ENCODE measurements around the gene LIPK. TPM values are rescaled to one million over a fixed set of nuclear protein-coding genes. Genes with fewer than 3 reads are reported as not detected.
"Not testable (repeated sequence)": the region's sequence is repeated elsewhere in the genome, so short reads cannot be mapped to it uniquely, and the experiment has no call there.

The LIPK gene, protein sequence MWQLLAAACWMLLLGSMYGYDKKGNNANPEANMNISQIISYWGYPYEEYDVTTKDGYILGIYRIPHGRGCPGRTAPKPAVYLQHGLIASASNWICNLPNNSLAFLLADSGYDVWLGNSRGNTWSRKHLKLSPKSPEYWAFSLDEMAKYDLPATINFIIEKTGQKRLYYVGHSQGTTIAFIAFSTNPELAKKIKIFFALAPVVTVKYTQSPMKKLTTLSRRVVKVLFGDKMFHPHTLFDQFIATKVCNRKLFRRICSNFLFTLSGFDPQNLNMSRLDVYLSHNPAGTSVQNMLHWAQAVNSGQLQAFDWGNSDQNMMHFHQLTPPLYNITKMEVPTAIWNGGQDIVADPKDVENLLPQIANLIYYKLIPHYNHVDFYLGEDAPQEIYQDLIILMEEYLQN
- not detected for total RNA-seq

DNA sequence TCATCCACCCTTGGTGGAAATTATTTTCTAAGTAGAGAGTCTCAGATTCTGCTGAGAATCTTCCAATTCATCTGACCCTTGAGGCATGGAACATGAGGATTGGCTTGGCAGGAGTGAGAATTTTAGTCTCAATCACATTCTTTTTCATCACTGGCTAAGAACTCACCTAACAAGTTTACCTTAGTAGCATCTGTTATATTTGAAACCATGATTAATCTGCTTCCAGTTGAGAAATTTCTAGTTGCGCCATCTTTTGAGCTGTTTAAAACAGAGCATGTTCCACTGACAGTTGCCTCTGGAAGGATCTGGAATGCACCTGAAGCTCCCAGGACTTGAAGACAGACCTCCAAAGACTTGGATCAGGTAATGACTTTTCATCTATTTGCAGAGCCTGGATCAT is at the start of gene LIPK:
TSS of gene LIPK (plus strand) at position 292 of the 400 bp plus-strand sequence. CDS start 18,295 bp downstream, outside the sequence.
- no peak for DNase-seq

DNA sequence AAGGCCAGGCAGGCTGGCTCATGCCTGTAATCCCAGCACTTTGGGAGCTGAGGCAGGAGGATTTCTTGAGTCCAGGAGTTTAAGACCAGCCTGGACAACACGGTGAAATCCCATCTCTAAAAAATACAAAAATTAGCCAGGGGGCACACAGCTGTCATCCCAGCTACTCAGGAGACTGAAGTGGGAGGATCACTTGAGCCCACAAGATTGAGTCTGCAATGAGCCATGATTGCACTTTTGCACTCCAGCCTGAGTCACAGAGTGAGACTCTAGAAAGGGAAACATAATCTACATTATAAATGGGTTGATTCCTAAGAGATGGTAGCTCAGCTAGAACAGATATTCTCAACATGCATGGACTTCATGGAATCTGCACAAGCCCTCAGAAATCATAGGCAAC is 48.1 kb upstream of the LIPK start:
- no peak for DNase-seq

DNA sequence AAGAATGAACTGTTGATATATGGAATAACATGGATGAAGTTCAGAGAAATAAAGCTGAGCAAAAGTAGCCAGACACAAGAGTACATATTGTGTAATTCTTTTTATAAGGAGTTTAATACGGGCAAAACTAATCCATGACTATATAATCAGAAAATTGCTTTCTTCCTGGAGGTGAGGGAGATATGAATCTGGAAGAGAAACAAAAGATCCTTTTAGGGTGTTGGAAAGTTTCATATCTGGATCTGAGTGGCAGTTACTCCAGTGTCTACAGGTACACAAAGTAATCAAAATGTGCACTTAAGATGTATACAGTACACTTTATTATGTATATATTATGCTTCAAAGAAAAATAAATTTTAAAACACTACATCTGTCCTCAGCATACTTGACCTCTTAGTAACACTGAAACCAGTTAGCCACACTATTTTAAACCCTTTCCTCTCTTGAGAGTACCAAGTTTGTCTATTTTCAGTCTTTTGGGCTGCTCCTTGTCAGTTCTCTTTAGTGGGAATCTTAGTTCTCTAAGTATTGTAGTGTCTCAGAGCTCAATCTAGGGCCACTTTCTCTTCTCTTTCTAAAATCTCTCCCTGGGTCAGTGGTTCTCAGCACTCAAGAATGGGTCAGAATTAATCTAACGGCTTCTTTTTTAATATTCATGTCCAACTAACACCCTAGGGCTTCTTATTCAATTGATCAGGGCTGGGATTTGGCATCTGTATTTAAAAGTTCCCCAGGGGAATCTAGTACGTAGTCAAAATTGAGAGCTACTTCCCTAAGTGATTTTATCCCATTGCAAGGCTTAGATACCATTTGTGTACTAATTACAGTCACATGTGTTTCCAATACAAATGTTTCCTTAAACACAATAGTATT is 46.1 kb upstream of the LIPK start:
- DNase-seq, result no peak

DNA sequence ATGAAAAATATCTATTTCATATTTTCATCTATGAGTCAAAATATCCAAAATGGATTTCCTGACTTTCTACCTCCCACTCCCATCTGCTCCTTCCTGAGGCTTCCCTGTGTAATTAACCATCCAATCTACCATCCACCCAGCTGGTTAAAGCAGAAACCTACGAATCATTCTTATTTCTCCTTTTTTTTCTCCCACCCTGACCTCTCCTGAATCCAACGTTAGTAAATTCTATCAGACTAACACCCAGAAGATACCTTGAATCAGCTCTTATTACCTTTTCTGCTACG is 45.5 kb upstream of the LIPK start:
- no peak for DNase-seq

DNA sequence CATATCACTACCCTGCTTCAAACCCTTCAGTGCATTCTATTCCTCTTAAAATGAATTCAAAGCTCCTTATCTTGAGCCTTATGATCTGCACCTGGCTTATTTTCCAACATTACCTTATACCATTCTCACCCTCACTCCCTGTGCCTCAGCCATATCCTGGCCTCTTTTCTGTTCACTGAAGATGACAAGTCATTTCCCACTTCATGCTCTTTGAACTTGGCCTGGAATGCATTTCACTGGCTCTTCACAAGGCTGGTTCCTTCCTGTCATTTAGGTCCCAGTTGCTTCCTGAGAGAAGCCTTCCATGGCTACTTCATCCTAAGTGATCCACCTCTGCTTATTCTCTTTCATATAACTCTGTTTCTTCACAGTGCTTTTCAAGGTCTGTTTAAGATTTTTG is 45.0 kb upstream of the LIPK start:
- DNase-seq, result no peak

DNA sequence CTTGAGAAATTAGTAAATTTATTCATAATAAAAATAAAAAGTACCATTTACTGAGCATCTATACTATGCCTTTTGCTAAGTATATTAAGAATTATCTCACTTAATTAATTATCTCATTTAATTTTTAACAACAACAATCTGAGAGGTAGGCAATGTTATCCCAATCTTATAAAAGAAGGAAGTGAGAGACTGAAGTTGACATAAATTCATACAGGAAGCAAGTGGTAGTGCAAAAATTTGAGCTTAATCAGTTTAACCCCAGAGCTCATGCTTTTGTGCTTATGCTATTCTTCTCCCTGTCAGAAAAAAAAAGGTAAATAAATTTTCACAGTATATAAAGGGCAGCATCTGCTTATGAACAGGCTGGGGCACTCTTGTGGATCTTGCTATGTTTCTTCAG is 44.5 kb upstream of the LIPK start:
- DNase-seq, result no peak

DNA sequence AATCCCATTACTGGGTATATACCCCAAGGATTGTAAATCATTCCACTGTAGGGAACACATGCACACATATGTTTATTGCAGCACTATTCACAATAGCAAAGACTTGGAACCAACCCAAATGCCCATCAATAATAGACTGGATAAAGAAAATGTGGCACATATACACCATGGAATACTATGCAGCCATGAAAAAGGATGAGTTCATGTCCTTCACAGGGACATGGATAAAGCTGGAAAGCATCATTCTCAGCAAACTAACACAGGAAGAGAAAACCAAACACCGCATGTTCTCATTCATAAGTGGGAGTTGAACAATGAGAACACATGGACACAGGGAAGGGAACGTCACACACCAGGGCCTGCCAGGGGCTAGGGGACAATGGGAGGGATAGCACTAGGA is 42.9 kb upstream of the LIPK start:
- DNase-seq, result not testable (repeated sequence)

DNA sequence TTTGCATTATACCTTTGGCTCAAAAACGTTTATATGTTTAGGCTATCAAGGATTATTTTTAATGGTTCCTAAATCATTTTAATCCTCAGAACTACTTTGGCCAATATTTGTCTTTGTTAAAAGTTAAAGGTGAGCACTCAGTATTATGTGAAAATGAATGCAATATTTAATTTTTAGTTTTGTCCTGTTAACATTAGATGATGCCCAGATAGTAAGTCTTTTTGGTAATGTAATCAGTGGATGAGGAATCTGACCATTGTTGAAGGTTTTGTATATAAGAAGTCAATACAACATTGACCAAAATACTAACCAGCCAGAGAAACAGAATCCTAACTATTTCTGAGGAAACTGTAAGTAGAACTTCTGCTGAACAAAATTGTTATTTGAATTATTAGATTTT is 41.9 kb upstream of the LIPK start, which contains the start of gene LIPF:
TSS of gene LIPF (plus strand) at position 301 of the 400 bp plus-strand sequence. CDS start 2,856 bp downstream, outside the sequence.
- no peak for DNase-seq

DNA sequence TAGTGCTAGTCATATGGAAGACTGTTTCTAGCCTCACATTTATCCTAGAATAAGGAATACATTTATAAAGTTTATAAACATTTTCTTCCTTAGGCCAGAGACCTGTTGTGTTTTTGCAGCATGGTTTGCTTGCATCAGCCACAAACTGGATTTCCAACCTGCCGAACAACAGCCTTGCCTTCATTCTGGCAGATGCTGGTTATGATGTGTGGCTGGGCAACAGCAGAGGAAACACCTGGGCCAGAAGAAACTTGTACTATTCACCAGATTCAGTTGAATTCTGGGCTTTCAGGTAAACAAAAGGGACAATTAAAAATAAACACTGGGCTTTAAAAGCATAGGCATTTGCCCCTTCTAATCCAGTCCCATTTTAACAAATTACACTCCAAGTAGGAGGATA is 37.6 kb upstream of the LIPK start:
- no peak for DNase-seq

DNA sequence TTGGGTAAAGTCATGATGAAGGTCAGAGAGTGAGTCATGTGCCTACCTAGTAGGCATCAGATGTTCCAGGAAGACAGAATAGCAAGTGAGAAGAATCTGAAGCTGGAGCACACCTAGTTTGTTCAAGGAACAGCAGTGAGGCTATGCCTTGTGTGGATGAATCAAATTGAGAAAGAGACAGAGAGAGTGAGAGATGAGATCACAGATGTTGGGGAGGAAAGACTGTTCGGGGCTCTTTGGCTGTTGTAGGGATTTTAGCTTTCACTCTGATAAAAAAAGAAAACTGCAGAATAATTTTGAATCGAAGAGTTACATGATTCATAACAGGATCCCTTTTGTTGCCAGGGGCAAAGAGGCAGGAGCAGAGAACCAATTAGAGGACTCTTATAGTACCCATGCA is 35.6 kb upstream of the LIPK start:
- DNase-seq, result no peak

DNA sequence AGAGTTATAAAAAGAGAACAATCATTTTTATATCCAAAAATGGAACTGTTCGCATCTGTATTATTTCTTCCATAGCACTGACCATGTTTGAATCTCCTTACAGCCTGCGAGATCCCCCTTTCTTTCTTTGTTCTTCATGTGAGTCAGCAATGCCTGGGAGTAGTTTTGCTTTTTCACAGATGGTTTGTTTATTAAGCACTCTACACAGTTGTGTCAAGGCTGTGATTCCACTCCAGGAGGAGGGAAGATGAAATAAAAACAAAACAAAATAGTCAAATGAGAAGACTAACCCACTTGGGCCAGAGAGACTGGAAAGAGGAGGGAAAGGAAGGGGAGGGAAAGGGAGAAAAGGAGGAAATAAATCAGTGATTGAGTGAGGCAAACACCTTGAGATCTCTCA is 34.0 kb upstream of the LIPK start:
- DNase-seq, result no peak

DNA sequence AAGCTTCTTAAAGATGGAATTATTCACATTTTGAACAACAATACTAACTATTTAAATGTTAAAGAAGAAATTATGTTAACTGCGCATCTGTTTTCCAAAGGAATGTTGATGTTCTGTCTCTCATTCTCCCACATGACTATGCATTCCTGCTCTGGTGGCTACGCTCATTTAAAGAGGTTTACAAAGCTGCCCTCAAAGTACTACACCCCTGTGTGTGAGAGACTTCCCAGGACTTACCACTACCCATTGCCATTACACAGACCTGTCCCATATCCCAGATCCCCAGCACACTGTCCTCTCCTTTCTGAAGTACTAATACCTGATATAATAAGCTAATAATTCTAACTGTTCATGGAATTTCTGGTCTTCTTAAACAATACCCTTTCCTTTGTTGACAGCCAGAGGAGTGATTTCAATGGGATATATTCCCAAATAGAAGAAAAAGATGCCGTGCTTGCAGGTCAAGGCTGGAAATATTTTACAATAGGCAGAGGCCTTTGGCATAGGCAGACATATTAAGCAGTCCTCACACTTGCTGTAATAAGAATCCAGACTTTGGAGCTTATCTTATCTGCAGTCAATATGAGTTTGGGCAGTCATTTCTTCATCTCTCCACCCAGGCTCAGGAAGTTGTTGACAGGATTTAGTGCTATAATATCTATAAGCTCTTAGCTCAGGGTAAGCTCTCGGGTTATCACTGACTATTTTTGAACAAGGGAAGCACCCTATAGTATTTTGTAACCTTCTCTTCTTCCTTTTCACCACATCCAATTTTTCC is 29.6 kb upstream of the LIPK start:
- no peak for DNase-seq

DNA sequence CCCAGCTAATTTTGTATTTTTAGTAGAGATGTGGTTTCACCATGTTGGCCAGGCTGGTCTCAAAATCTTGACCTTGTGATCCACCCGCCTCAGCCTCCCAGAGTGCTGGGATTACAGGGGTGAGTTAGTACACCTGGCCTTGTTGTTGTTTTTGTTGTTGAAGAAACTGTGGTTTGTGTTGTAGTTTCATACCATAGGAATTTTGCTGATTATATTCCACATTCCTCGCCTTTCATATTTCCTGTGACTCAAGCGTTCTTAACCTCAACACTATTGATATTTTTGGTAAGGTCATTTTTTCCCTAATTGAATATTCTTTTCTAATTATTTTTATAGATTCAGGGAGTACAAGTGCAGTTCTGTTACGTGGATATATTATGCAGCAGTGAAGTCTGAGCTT is 25.1 kb upstream of the LIPK start:
- no peak for DNase-seq

DNA sequence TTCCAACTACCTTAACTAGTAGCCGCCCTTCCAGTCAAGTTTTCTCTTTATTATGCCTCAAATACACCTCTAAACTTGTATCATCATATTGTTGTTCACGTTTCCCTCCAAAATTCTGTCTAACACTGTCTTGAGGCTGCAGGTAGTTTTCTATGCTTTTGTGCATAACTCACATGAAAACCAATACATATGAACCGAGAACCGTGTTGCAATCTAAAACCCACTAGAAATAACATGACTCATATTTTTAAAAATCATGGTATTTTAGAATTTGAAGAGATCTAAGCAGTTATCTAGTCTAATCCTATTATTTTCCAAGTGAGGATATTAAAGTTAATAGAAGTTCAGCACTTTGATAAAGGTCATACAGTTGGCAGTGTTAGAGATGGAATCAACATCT is 23.6 kb upstream of the LIPK start:
- DNase-seq, result no peak

DNA sequence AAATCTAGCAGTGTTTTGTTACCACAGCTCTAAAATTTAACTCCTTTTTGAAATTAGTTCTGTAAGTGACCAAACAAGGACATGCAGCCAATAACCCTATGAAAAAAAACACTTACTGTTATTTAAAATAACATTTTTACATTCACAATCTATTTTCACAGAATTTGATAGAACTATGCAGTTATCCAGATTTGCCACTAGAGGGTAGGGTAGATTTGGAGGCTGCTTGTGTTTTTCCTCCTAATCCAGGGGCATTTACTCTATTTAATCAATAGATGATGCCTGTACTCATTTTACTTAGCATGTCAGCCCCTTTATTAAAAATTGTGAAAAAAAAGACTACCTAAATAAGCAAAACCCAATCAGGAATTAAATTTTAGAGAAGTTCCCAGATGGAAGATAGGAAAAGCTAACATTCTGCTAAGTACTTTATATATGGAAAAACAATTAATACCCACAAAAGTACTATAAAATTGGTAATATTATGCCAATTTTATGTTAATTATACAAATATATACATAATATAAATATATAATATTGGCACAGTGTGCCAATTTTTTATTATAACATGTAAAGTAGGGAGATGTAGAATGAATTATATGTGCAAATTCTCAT is 18.1 kb upstream of the LIPK start:
- DNase-seq, result no peak

DNA sequence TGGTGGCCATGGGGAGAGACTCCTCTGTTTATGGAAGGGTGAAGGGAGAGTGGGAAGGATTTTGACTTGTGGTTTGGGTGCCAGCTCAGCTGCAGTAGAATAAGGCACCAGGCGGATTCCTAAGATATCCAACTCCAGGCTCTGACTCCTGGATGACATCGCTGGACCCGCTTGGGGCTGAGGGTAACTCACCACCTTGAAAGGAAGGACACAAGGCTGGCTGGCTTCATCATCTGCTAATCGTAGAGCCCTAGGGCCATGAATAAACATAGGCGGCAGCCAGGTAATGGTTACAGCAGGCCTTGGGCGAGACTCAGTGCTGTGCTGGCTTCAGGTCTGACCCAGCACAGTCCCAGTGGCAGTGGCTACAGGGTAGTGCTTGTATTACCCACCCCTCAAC is 16.7 kb upstream of the LIPK start:
- no peak for DNase-seq

DNA sequence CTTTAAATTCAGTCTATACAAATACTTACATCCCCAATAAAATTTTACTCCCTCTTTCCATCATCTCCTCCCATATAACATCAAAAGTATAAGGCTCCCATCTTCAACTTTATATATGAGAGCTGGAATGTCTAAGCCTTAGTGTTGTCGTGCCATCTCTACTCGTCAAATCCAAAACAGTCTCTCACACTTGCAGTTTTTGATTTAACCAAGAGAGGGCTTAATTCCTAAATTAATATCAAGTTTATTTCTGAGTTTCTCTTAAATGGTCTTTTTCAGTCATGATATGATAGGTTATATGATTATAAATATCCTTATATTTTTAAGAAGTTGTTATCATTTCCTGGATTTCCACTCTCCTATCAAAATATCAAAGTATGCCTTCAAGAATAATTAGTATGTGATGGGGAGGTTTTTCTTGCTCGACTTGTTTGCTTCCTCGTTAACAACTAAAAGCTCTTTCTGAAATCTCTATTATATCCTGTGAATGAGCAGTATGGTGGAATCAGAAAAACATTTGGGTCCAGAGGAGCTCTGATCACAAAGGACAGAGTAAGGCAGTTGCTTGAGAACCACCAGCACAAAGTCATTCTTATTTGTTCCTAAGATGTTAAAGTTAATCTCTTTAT is 12.5 kb upstream of the LIPK start:
- DNase-seq, result no peak

DNA sequence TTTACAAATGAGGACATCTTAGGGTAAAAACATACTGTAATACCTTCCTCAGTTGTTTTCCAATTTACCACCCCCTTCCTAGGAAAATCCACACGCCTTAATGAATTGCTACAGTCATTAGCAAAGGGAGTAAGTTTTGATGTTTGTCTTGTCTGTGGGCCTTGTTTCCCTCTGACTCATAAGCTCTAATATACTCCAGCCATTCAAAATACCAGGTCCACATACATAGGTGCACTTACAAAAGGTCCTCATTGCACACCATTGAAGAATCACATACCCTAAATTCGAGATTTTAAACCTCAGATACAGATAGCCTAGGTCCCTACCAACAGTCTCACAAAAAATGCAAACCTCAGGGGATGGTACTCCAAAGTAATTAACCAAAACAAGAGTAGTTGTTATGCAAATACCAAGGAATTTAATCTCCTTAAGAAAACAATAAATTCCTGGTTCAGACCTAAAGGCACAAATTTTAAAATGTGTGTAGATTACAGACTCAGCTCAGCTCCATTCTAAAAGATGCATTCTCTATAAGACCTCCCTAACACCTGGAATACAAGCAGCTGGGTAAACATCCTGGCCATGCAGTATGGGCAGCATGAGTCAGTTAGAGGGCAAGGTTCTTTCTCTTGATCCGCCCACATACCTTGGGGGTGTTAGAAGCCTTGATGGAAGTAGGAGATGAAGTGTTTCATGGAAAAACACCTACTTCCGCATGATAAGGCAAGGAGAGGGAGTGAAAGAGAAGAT is 3.0 kb upstream of the LIPK start:
- DNase-seq, result no peak

DNA sequence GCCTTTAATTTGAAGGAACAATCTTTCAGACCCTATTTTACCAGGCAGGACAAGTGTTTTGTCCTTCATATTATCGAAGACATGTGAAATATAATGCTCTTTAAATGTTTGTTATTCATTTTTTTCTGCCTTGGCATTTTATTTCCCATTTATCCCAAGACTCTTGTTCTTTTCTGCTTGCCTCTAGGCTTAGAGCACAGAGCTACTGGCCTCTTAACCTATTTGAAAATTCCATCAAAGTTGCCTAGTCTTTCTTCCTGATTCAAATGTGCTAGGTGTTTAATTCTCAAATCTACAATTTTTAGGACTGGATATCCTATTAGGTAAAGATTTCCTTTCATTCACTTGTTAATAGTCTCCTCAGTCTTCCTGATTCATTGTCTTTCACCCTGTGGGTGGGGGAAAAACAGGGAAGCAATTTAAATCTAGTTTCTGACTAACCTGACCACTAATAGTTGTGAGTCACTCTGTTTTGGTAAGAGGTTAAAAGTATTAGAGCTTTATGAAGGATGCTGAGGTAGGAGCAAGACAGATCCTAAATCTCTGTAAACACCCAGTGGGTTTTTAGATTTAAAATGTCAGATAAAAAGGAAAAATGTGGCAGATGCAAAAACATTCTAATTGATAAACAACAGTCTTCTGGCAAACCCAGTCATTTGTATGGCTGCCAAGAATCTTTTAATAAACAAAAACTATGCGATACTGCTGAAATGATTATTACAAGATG is 1.5 kb downstream of the LIPK start:
- DNase-seq, result no peak

DNA sequence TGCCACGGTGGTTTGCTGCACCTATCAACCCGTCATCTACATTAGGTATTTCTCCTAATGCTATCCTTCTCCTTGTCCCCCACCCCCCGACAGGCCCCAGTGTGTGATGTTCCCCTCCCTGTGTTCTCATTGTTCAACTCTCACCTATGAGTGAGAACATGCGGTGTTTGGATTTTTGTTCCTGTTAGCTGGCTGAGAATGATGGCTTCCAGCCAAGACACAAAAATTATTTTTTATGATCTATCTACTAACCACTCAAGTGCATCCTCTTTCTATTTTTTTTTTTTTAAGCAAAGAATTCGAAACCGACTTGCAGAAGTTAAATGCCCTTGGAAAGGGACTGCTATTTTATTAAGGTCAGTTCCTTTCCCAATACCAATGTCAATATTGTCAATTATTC is 3.3 kb downstream of the LIPK start:
- DNase-seq, result not testable (repeated sequence)

DNA sequence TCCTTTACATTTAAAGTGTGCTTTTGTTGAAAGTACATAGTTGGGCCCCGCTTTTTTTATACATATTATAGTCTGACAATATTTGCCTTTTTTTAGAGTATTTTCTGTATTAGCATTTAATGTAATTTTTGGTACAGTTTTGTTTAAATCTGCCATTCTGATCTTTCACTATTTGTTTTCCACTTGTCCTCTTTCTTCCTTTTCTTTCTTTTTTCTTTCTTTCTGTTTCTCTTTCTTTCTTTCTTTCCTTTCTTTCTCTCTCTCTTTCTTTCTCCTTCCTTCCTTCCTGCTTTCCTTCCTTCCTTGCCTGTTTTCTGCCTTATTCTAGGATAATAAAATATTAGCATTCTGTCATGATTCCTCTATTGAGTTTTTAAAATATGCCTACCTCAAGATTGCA is 9.5 kb downstream of the LIPK start:
- no peak for DNase-seq

Measured in occipital lobe (tissue), 2 donors.